ENCODE data around the gene U2AF2. TPM values are rescaled to one million over a fixed set of nuclear protein-coding genes. Genes with fewer than 3 reads are reported as not detected.

Gene U2AF2
- total and polyA plus RNA-seq, 2 of the 8 experiments (the other 6 are each of a cell fraction or from before 2014, with no cell fraction given) = 162 to 252 TPM

DNA sequence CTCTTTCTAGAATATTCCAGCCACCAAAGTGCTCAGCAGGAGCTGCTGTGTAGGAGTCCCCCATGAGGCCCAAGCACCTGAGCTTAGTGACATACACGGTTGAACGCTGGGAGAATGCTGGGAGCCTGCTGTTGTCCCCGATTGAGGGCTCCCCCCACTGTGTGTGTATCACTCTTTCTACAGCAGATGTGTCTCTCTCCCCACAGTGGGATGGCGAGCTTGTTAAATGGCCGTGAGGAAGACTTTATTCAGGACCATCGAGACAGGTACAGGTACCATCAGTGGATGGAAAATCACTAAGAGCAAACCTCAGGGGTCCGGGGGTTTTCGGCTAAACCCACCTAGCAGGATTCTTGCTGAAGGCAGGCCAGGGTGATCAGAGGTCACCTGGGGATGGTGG lies 42.9 kb downstream of the U2AF2 start:
- Histone ChIP-seq H4K20me1 (replicated peaks in 1 of 2; ENCODE audit: control insufficient read depth in 1 of 2, insufficient read depth in 2 of 2, low read length in 2 of 2) (peaks cover 0 to 4% of the 10 kb centered on the region in 2 experiments), H2BK120ac (replicated peaks; ENCODE audit: low read depth, low read length) (no peak overlapping the region), H3K4ac (replicated peaks; ENCODE audit: insufficient read length, low read depth, low read length) (no peak overlapping the region), H3K36me3 (ENCODE audit: control insufficient read depth in 2 of 4, insufficient read depth in 4 of 4, low read length in 3 of 4) (peaks cover 2 to 23% (median 13%) of the 10 kb centered on the region in 4 experiments; a peak in 6 of 8 replicates), H3K9ac (replicated peaks in 1 of 4; ENCODE audit: extremely low read depth in 1 of 4, low read depth in 3 of 4, low read length in 3 of 4) (no peak overlapping the region), H2BK5ac (ENCODE audit: low read depth, low read length) (no peak overlapping the region), H3K14ac (ENCODE audit: insufficient read length) (no peak overlapping the region), H3K79me1 (ENCODE audit: low read depth, low read length) (no peaks in the 10 kb centered on the region), H3K27ac (ENCODE audit: low read depth, low read length) (no peak overlapping the region), H2BK12ac (ENCODE audit: low read depth, low read length) (no peak overlapping the region), H2BK20ac (ENCODE audit: low read length) (no peak overlapping the region), H3K18ac (ENCODE audit: extremely low read depth, low read length) (no peak overlapping the region), H3K56ac (replicated peaks; ENCODE audit: insufficient read length, low read depth, low read length) (no peak overlapping the region), H3K4me2 (ENCODE audit: insufficient read depth in 1 of 2, low read depth in 2 of 2, low read length in 2 of 2) (no peak overlapping the region), H3K27me3 (replicated peaks in 1 of 4; ENCODE audit: control insufficient read depth in 3 of 4, extremely low read depth in 1 of 4, insufficient read depth in 3 of 4, low read length in 3 of 4) (no peaks in the 10 kb centered on the region), H4K5ac (ENCODE audit: insufficient read length, low read depth, low read length) (no peak overlapping the region), H3K23me2 (ENCODE audit: low read depth, low read length) (no peaks in the 10 kb centered on the region), H3K4me3 (ENCODE audit: extremely low read depth in 1 of 4, insufficient read depth in 2 of 4, low read depth in 3 of 4, low read length in 4 of 4) (no peak overlapping the region), H3K4me1 (replicated peaks in 1 of 4; ENCODE audit: control insufficient read depth in 3 of 4, insufficient read depth in 4 of 4, low read length in 3 of 4) (no peaks in the 10 kb centered on the region; a peak in 1 of 7 replicates), H2BK15ac (ENCODE audit: low read length) (no peak overlapping the region), H2AK5ac (ENCODE audit: low read depth, low read length) (no peak overlapping the region), H4K8ac (ENCODE audit: extremely low read depth, insufficient read depth, low read length) (no peak overlapping the region), H2AFZ (ENCODE audit: low read length) (no peak overlapping the region), H3K9me3 (ENCODE audit: insufficient read depth in 2 of 2, low read depth in 1 of 2, low read length in 1 of 2) (peaks cover 0 to 3% of the 10 kb centered on the region in 2 experiments; a peak in 1 of 4 replicates), H3K23ac (ENCODE audit: insufficient read length) (no peak overlapping the region), H4K91ac (replicated peaks; ENCODE audit: insufficient read length, low read length) (no peak overlapping the region), H3K79me2 (ENCODE audit: control insufficient read depth in 1 of 2, insufficient read depth in 2 of 2, low read length in 2 of 2) (no peaks in the 10 kb centered on the region)
- 96% methylated on average over 8 of the region's 8 CpGs; no CpG with 5 or more reads in 1 of the 2 experiments for WGBS, 2 experiments (ENCODE audit: extremely low coverage in 1 of 2, insufficient coverage in 1 of 2, insufficient read length in 1 of 2, insufficient replicate concordance in 2 of 2, low coverage in 1 of 2, low lambda C conversion rate in 2 of 2, missing lambda C conversion rate in 1 of 2)
- ChIA-PET CTCF (ENCODE audit: partially characterized antibody) (interaction anchor here (1.2 kb wide), 1 partner anchor 13 kb away, joined by 4 read pairs; no protein-coding TSS in a partner anchor), POLR2A (ENCODE audit: partially characterized antibody) (interaction anchor here (1.0 to 1.1 kb wide), 2 partner anchors 13 to 40 kb away, joined by 3 to 4 read pairs; no protein-coding TSS in a partner anchor)
- FAIRE-seq = no peak
- DNase-seq (ENCODE audit: low read depth in 1 of 2, low spot score in 2 of 2) = no peak
- TF ChIP-seq BCL11A (IDR thresholded peaks at IDR 0.05; ENCODE audit: low read depth in 2 of 2, low read length in 2 of 2) = no peak
- TF ChIP-seq CREB1 (IDR thresholded peaks at IDR 0.05) = no peak
- no peak for TF ChIP-seq SIRT6 (IDR thresholded peaks at IDR 0.05; ENCODE audit: low read length)
- TF ChIP-seq RFX5 (IDR thresholded peaks at IDR 0.05; ENCODE audit: borderline replicate concordance, low read depth, low read length) = no peak
- TF ChIP-seq ATF2 (IDR thresholded peaks at IDR 0.05; ENCODE audit: low read length) = no peak
- no peak for TF ChIP-seq GTF2F1 (IDR thresholded peaks at IDR 0.05; ENCODE audit: borderline replicate concordance, low read depth, low read length)
- no peak for TF ChIP-seq SIX5 (IDR thresholded peaks at IDR 0.05; ENCODE audit: low read depth, low read length)
- no peak for TF ChIP-seq CBX8 (IDR thresholded peaks at IDR 0.05; ENCODE audit: borderline replicate concordance, low read depth, low read length)
- TF ChIP-seq HDAC2 (IDR thresholded peaks at IDR 0.05; ENCODE audit: borderline replicate concordance in 1 of 2, low read depth in 2 of 2, low read length in 2 of 2) = no peak
- TF ChIP-seq YY1 (IDR thresholded peaks at IDR 0.05; ENCODE audit: low read depth, low read length) = no peak
- no peak for TF ChIP-seq TEAD4 (IDR thresholded peaks at IDR 0.05; ENCODE audit: low read depth, low read length)
- TF ChIP-seq SRF (IDR thresholded peaks at IDR 0.05; ENCODE audit: low read depth, low read length) = no peak
- TF ChIP-seq SP4 (IDR thresholded peaks at IDR 0.05; ENCODE audit: low read length) = no peak
- no peak for TF ChIP-seq CHD2 (IDR thresholded peaks at IDR 0.05; ENCODE audit: low read length)

All from H1 (cell line).